GM18873 (cell line): Measurements from ENCODE around the gene RECQL5.
"Not testable (repeated sequence)": the region's sequence is repeated elsewhere in the genome, so short reads cannot be mapped to it uniquely, and the experiment has no call there.

ENCODE experiments used
- ATAC-seq: cut with Tn5 transposase; IDR thresholded peaks from one replicate; pipeline ENCODE4 v1.9.1; 2021; ENCODE audit warnings: mild to moderate bottlenecking, moderate library complexity, moderate number of reproducible peaks; ENCODE audit not compliant: unreplicated experiment, low FRiP score

The RECQL5 gene

GRCh38 chr17:75652341-75652740, 14.6 kb downstream of the RECQL5 start:
- no peak for ATAC-seq

- no peak for ATAC-seq
Measured at GRCh38 chr17:75650874-75651273, 16.1 kb downstream of the RECQL5 start.

- no peak for ATAC-seq
Measured at GRCh38 chr17:75649687-75650086, 17.3 kb downstream of the RECQL5 start.

GRCh38 chr17:75647921-75648320, 19.0 kb downstream of the RECQL5 start:
- no peak for ATAC-seq

- no peak for ATAC-seq
Measured at GRCh38 chr17:75647061-75647460, 19.9 kb downstream of the RECQL5 start.

- ATAC-seq, result no peak
Measured at GRCh38 chr17:75646638-75646992, 20.3 kb downstream of the RECQL5 start.

GRCh38 chr17:75645889-75646637, 20.9 kb downstream of the RECQL5 start:
- peak; percentile 76 for ATAC-seq

GRCh38 chr17:75645501-75645888, 21.5 kb downstream of the RECQL5 start:
- no peak for ATAC-seq

GRCh38 chr17:75643643-75644017, 23.3 kb downstream of the RECQL5 start:
- ATAC-seq, result no peak

GRCh38 chr17:75642784-75643642, 23.9 kb downstream of the RECQL5 start:
- ATAC-seq, result no peak

- no peak for ATAC-seq
Measured at GRCh38 chr17:75642182-75642783, 24.7 kb downstream of the RECQL5 start.

GRCh38 chr17:75641343-75641742, 25.6 kb downstream of the RECQL5 start:
- ATAC-seq, result no peak

- ATAC-seq, result no peak
Measured at GRCh38 chr17:75640556-75641119, 26.3 kb downstream of the RECQL5 start.

- ATAC-seq, result no peak
Measured at GRCh38 chr17:75639771-75640555, 27.0 kb downstream of the RECQL5 start.

GRCh38 chr17:75639327-75639726, 27.6 kb downstream of the RECQL5 start:
- ATAC-seq, result no peak

GRCh38 chr17:75638893-75639292, 28.1 kb downstream of the RECQL5 start:
- ATAC-seq, result no peak

- ATAC-seq, result not testable (repeated sequence)
Measured at GRCh38 chr17:75638039-75638438, 28.9 kb downstream of the RECQL5 start.

GRCh38 chr17:75637551-75637950, 29.4 kb downstream of the RECQL5 start:
- ATAC-seq, result no peak

GRCh38 chr17:75637143-75637538, 29.8 kb downstream of the RECQL5 start:
- no peak for ATAC-seq

- no peak for ATAC-seq
Measured at GRCh38 chr17:75636381-75637142, 30.4 kb downstream of the RECQL5 start.
